ENCODE data around the gene LGR5. TPM values are rescaled to one million over a fixed set of nuclear protein-coding genes. Genes with fewer than 3 reads are reported as not detected.

The LGR5 gene
- total RNA-seq, 3 donors from 2014 or later: not detected

Other genes starting within 250 kb of the LGR5 start
- 10 to 100 TPM; 26.1 to 37.2 (median 28.6) TPM for gene ZFC3H1, start 224.1 kb downstream of the LGR5 start, total RNA-seq
- 10 to 100 TPM in 2 of 3 donors, 1 to 10 TPM in 1; 6.5 to 11.6 (median 10.1) TPM for gene THAP2, start 224.5 kb downstream of the LGR5 start, total RNA-seq
- 10 to 100 TPM; 10.4 to 17.8 (median 14.8) TPM for gene TMEM19, start 246.3 kb downstream of the LGR5 start, total RNA-seq